ENCODE measurements around the gene CEACAM16. TPM values are rescaled to one million over a fixed set of nuclear protein-coding genes. Genes with fewer than 3 reads are reported as not detected.

The CEACAM16 gene
- total RNA-seq, 4 donors from 2014 or later, result not detected

GRCh38 chr19:44746616-44746945 lies 47.6 kb downstream of the CEACAM16 start:
- peak overlapping the region in 2 of 4 donors; percentile 75 to 82 for H3K4me3 ChIP-seq
- H3K9me3 ChIP-seq, result no peaks in the 10 kb centered on the region
- peak in 1 of 3 donors; percentile 46 for DNase-seq
- peaks cover 0 to 8% (median 0%) of the 10 kb centered on the region in 3 donors for H3K36me3 ChIP-seq
- H3K27ac ChIP-seq, result peak overlapping the region; percentile 80 to 99 (median 94)
- H3K4me1 ChIP-seq, result peaks cover 12 to 71% (median 21%) of the 10 kb centered on the region in 4 donors
- TF ChIP-seq CTCF (IDR thresholded peaks at IDR 0.05), result no peak
- TF ChIP-seq POLR2A (IDR thresholded peaks at IDR 0.05), result no peak
- H3K27me3 ChIP-seq, result no peaks in the 10 kb centered on the region

- Histone ChIP-seq H3K4me1 (peaks cover 10 to 69% (median 20%) of the 10 kb centered on the region in 4 donors), H3K9me3 (no peaks in the 10 kb centered on the region)
These were observed 48.2 kb downstream of the CEACAM16 start for GRCh38 chr19:44746946-44747738.

GRCh38 chr19:44747739-44748425 lies 48.9 kb downstream of the CEACAM16 start:
- no peaks in the 10 kb centered on the region for H3K27me3 ChIP-seq
- no peaks in the 10 kb centered on the region for H3K9me3 ChIP-seq
- H3K4me1 ChIP-seq, result peaks cover 8 to 69% (median 25%) of the 10 kb centered on the region in 4 donors
- peak overlapping the region; percentile 80 to 99 (median 94) for H3K27ac ChIP-seq
- TF ChIP-seq POLR2A (IDR thresholded peaks at IDR 0.05) (peak; percentile 38 to 57), CTCF (IDR thresholded peaks at IDR 0.05) (no peak)
- DNase-seq, result peak in 2 of 3 donors; percentile 82 to 87
- peak overlapping the region; percentile 66 to 82 (median 75) for H3K4me3 ChIP-seq
- H3K36me3 ChIP-seq, result peaks cover 0 to 14% (median 0%) of the 10 kb centered on the region in 3 donors

More at GRCh38 chr19:44746946-44747738, 48.2 kb downstream of the CEACAM16 start:
- Histone ChIP-seq H3K27me3 (no peaks in the 10 kb centered on the region), H3K27ac (peak overlapping the region; percentile 80 to 99 (median 94)), H3K36me3 (peaks cover 0 to 9% (median 0%) of the 10 kb centered on the region in 3 donors), H3K4me3 (peak overlapping the region; percentile 66 to 82 (median 75))
- DNase-seq, result peak; percentile 85 to 98 (median 97)
- TF ChIP-seq CTCF (IDR thresholded peaks at IDR 0.05) (no peak), POLR2A (IDR thresholded peaks at IDR 0.05) (peak; percentile 19 to 89)

GRCh38 chr19:44748426-44749254 lies 49.7 kb downstream of the CEACAM16 start, which contains the start of gene BCL3:
TSS of gene BCL3 (plus strand) at chr19:44748708. CDS start at chr19:44748791, 83 bp downstream.
- Histone ChIP-seq H3K36me3 (peaks cover 0 to 14% (median 0%) of the 10 kb centered on the region in 3 donors), H3K4me1 (peaks cover 6 to 68% (median 28%) of the 10 kb centered on the region in 4 donors), H3K9me3 (no peaks in the 10 kb centered on the region), H3K4me3 (peak within 1 kb of the TSS; percentile 66 to 82 (median 75)), H3K27ac (peak within 1 kb of the TSS; percentile 80 to 99 (median 94)), H3K27me3 (no peaks in the 10 kb centered on the region)
- peak; percentile 72 to 91 (median 90) for DNase-seq
- TF ChIP-seq CTCF (IDR thresholded peaks at IDR 0.05) (peak in 1 of 6 experiments; percentile 9), POLR2A (IDR thresholded peaks at IDR 0.05) (peak; percentile 52 to 72)

- H3K27me3 ChIP-seq, result no peaks in the 10 kb centered on the region
- H3K27ac ChIP-seq, result peak overlapping the region; percentile 80 to 99 (median 94)
- DNase-seq, result peak in 1 of 3 donors; percentile 45
- no peaks in the 10 kb centered on the region for H3K9me3 ChIP-seq
- H3K4me1 ChIP-seq, result peaks cover 6 to 61% (median 28%) of the 10 kb centered on the region in 4 donors
- peak overlapping the region; percentile 66 to 82 (median 75) for H3K4me3 ChIP-seq
- H3K36me3 ChIP-seq, result peaks cover 0 to 14% (median 0%) of the 10 kb centered on the region in 3 donors
- no peak for TF ChIP-seq POLR2A (IDR thresholded peaks at IDR 0.05)
- no peak for TF ChIP-seq CTCF (IDR thresholded peaks at IDR 0.05)
These were observed 50.3 kb downstream of the CEACAM16 start for GRCh38 chr19:44749292-44749691.

Data from Peyer's patch (tissue), 4 donors.